ENCODE measurements around the gene ADGRG3.

GRCh38 chr16:57722210-57722499 is 54.0 kb downstream of the ADGRG3 start:
- TF ChIP-seq ZBTB48 (tag by site-specific recombination; IDR thresholded peaks at IDR 0.05), result no peak
- TF ChIP-seq ZNF76 (tag by site-specific recombination; IDR thresholded peaks at IDR 0.05; ENCODE audit: borderline replicate concordance, low read depth), result no peak
- no peak for TF ChIP-seq ZNF639 (tag by site-specific recombination; IDR thresholded peaks at IDR 0.05)
- TF ChIP-seq ZNF140 (tag by site-specific recombination; IDR thresholded peaks at IDR 0.05), result no peak
